GM18868 (cell line): ENCODE measurements around the gene POU2AF3.
A peak's percentile ranks its signal among the peaks of the same experiment; 100 is the strongest.
"Not testable (repeated sequence)": the region's sequence is repeated elsewhere in the genome, so short reads cannot be mapped to it uniquely, and the experiment has no call there.

Source experiments
- ATAC-seq: cut with Tn5 transposase; IDR thresholded peaks from one replicate; pipeline ENCODE4 v1.9.1; 2021; ENCODE audit warnings: mild to moderate bottlenecking, moderate library complexity; ENCODE audit not compliant: unreplicated experiment

Gene POU2AF3

GRCh38 chr11:111298413-111299100 is at the start of gene POU2AF3:
TSS of gene POU2AF3 (plus strand) at chr11:111298546. CDS start at chr11:111298582, 36 bp downstream.
- peak; percentile 17 for ATAC-seq

DNA sequence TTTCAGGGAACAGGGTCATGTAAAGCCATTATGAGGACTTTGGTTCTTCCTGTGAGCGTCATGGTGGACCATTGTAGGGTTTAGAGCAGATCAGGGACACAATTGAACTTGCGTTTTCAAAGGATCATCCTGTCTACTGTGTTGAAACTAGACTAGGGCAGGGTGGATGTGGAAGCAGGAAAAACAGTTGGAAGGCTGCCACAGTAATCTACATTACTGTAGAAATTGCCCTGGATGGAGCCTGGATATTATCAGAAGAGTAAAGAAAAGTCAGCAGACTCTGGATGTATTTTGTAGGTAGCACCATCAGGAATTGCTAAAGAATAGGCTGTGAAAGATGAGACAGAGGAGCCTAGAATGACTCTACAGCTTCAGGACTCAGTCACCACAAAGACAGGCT is 47.4 kb upstream of the POU2AF3 start:
- no peak for ATAC-seq

GRCh38 chr11:111253131-111253530 is 45.2 kb upstream of the POU2AF3 start:
- no peak for ATAC-seq

DNA sequence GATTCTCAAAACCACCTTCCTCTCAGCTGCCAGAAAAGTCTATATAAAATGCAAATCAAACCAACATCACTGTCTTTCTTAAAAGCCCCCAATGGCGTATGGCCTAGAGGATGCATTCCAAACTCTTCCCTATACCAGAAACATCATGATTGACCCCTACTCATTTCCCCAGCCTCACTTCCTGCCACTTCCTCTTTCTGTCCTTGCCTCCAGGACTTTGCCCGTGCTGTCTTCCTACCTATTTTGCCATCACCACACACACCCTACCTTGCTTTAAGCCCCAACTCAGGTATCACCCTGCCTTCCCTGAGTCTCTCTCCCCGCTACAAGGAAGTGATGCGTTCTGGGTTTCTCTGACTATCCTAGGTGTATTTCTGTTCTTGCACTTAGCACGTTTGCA is 44.7 kb upstream of the POU2AF3 start:
- ATAC-seq, result no peak

- ATAC-seq, result no peak
These were observed 40.3 kb upstream of the POU2AF3 start for GRCh38 chr11:111258046-111258445.

GRCh38 chr11:111259896-111260295 is 38.5 kb upstream of the POU2AF3 start:
- no peak for ATAC-seq

GRCh38 chr11:111260811-111261210 is 37.5 kb upstream of the POU2AF3 start:
- no peak for ATAC-seq

DNA sequence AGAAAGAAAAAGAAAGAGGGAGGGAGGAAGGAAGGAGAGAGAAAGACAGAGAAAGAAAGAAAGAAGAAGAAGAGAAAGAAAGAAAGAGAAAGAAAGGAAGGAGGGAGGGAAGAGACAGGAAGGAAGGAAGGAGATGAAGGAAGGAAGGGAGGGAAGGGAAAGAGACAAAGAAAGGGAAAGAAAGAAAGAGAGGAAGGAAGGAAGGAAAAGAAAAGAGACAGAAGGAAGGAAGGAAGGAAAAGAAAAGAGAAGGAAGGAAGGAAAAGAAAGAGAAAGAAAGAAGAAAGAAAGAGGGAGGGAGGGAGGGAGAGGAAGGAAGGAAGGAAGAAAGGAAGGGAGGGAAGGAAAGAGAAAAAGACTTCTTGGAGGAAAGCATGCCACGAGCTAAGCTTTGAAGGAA is 33.7 kb upstream of the POU2AF3 start:
- no peak for ATAC-seq

DNA sequence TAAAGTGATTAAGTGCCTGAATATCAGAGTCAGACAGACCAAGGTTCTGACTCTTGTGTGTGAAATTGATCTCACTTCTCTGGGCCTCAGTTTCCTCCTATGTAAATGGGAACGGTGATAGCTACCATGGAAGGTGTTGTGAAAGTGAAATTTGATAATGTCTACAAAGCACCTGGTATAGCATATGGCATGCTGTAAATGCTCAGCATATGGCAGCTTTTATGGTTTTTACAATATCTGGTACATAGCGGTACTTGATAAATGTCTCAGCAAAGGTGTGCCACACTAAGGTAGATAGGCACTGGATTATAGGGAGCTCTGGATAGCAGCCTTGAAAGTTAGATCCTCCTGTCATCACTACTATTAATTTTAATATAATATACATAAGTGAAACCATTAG is 32.9 kb upstream of the POU2AF3 start:
- ATAC-seq, result no peak

DNA sequence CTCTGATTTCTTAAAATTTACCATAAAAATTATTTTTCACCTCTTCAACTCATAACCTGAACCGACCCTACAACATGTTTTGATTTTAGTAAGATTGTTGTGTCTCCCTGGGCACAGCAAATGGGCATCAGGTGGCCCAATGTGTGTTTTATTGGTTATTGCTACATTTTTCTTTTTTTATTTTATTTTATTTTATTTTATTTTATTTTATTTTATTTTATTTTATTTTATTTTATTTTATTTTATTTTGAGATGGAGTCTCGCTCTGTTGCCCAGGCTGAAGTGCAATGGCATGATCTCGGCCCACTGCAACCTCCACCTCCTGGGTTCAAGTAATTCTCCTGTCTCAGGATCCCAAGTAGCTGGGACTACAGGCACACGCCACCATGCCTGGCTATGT is 30.0 kb upstream of the POU2AF3 start:
- not testable (repeated sequence) for ATAC-seq

DNA sequence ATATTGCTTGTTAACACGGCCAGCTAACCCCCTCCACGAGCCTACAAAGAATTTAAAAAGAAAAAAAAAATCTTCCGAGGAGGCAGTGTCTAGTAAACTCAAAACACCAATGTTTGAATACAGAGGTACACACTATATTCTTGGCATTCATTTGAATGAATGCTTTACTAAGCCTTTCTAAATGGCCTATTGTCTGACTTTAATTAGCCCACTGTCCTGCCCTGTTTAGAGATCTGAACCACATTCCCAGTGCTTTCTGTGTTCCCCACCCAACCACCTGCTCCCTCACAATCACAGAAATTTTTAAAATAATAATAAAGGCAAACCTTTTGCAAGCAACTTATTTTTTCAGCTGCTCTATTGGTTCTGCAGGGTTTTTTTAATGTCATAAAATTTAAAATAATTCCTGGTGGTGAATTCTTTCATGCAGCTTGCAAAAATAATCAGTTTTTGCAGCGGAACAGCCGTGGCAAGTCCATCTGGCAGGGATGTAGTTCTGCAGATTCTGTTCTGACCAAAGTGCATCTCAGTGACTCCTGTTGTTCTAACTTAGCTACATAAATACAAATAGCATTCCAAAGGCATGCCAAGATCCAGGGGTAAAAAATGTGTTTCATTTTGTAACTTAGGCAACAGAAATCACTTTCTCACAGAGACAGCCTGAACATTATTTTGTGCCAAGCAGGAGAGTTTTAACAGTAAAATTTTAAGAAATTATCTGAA is 29.0 kb upstream of the POU2AF3 start:
- no peak for ATAC-seq

DNA sequence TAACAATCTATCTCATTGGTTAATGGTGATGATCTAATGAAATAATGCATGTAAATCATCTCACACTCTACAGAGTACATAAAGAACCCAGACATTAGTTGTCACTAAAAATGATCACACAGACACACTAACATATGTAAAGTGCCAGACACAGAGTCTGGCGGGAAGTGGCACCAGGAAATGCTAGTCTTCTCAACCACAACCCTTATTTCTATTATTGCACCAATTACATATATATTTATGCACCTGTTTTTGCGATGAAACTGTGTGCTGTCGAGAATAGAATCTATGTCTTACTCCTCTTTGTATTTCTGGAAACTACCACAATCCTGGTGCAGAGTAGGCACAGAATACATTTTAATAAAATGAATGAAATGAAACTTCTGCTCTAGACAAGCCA is 25.9 kb upstream of the POU2AF3 start:
- no peak for ATAC-seq

DNA sequence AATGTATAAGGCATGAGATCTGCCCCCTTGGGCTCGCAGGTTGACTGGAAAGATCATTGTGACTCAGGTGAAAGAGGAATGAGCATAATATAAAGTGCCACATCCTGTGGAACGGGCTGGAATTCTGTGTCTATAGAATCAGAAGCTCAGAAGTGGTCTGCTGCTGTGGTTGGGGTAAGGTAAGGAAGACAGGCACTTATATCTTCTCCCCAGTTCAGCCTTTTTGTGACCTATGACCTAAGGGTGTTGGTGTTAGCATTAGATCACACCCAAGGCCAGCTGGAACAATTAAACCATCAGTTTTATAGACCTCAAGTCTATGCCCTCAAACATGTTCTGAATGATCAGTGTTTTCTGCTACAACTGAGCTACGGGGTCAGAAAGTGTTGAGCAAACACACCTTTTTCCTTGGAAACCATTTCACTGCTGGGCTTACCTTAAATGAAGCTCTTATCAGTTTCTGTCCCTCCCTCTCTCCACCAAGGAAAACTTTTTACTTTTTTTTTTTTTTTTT is 15.7 kb upstream of the POU2AF3 start:
- ATAC-seq, result no peak

- no peak for ATAC-seq
These were observed 14.3 kb upstream of the POU2AF3 start for GRCh38 chr11:111283945-111284481.

GRCh38 chr11:111285189-111286091 is 12.9 kb upstream of the POU2AF3 start:
- no peak for ATAC-seq

DNA sequence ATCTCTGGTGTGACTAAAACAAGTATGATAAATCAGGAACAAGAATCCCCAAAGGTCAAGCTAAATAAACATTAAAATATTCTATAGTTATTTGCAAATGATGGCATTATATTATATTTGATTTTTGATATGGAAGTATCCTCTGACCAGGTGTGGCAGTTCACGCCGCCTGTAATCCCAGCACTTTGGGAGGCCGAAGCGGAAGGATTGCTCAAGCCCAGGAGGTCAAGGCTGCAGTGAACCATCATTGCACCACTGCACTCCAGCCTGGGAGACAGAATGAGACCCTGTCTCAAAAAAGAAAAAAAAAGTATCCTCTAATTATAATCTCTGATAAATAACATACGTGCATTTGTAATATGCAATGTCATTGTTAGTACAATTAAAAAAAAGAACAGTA is 6.6 kb upstream of the POU2AF3 start:
- no peak for ATAC-seq

DNA sequence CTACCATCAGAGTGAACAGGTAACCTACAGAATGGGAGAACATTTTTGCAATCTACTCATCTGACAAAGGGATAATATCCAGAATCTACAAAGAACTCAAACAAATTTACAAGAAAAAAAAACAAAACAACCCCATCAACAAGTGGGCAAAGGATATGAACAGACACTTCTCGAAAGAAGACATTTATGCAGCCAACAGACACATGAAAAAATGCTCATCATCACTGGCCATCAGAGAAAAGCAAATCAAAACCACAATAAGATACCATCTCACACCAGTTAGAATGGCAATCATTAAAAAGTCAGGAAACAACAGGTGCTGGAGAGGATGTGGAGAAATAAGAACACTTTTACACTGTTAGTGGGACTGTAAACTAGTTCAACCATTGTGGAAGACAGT is 5.9 kb upstream of the POU2AF3 start:
- not testable (repeated sequence) for ATAC-seq

GRCh38 chr11:111296196-111296595 is 2.1 kb upstream of the POU2AF3 start:
- ATAC-seq, result no peak

DNA sequence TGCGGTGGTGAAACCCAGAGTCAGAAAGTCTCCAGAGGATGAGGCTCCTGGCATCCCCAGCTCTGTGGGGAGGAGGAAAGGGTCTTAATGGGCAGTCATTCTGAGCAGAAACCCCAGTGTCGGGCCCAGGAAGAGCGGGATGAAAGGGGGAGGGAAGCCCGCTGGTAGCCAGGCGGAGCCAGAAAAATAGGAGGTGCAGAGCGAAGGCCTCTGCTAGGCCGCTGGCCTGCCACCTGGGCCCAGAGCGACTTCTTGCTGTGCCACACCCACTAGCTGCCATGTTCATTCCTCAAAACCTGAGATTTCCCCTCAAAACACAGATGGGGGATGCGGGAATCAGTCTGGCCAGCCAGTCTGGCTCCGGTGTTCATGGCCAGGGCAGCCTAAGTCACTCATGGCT is 650 bp upstream of the POU2AF3 start:
- no peak for ATAC-seq

DNA sequence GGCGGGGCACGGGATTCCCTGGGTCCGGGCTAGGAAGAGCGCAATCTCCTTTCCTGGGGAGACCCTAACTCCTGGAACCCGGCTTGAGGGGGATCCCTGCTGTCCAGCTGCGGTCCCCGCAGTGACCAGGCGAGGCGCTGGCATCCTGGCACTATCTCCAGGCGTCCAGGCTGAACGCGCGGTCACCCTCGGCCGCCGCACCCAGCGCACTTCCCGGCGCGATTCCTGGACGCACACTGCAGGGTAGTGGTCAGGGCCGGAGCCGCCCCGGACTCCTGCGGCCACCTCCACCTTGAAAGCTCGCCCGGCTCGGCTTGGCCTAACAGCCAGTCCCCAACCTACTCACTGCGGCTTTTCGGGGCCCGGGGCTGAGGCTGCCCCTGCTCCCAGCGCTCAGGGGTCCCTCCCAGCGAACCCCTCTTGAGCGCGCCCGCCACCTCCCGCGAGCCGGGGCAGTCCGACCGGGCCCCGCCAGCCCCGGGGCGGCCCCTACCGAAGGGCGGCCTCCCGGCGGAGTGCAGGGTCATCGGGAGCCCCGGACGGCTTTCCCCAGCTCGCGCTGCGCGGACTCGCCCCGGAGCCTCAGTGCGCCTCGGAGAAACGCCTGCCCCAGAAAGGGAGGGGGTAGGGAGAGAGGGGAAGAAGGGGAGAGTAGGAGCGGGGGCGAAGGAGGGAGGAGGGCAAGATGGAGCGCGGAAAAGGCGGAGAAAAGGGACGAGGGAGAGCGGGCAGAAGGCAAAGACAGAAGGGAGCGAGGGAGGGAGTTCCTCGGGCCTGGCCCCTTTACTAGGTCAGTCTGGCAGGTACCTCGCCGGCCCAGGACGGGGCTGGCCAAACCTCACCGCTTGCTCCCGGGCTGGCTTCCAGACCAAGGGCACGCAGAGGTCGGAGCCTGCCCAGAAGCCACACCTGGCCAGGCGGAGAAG is 1.0 kb downstream of the POU2AF3 start:
- ATAC-seq, result peak; percentile 48
